ENCODE measurements around the gene TK1.

Gene TK1

GRCh38 chr17:78219396-78220150, 32.7 kb upstream of the TK1 start:
- no peak for DNase-seq

DNA sequence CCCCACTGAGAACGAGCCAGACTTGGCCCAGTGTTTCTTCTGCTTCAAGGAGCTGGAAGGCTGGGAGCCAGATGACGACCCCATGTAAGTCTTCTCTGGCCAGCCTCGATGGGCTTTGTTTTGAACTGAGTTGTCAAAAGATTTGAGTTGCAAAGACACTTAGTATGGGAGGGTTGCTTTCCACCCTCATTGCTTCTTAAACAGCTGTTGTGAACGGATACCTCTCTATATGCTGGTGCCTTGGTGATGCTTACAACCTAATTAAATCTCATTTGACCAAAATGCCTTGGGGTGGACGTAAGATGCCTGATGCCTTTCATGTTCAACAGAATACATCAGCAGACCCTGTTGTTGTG, 27.8 kb upstream of the TK1 start:
- DNase-seq, result no peak

DNA sequence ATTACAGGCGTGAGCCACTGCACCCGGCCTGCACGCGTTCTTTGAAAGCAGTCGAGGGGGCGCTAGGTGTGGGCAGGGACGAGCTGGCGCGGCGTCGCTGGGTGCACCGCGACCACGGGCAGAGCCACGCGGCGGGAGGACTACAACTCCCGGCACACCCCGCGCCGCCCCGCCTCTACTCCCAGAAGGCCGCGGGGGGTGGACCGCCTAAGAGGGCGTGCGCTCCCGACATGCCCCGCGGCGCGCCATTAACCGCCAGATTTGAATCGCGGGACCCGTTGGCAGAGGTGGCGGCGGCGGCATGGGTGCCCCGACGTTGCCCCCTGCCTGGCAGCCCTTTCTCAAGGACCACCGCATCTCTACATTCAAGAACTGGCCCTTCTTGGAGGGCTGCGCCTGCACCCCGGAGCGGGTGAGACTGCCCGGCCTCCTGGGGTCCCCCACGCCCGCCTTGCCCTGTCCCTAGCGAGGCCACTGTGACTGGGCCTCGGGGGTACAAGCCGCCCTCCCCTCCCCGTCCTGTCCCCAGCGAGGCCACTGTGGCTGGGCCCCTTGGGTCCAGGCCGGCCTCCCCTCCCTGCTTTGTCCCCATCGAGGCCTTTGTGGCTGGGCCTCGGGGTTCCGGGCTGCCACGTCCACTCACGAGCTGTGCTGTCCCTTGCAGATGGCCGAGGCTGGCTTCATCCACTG, 27.3 kb upstream of the TK1 start, which contains the start of gene BIRC5:
Gene BIRC5, plus strand, starts transcription at position 238 of the 690 bp plus-strand sequence. Its CDS starts 64 bp downstream, at position 302.
- peak; percentile 31 for DNase-seq

GRCh38 chr17:78211032-78211431, 24.2 kb upstream of the TK1 start:
- DNase-seq, result no peak

DNA sequence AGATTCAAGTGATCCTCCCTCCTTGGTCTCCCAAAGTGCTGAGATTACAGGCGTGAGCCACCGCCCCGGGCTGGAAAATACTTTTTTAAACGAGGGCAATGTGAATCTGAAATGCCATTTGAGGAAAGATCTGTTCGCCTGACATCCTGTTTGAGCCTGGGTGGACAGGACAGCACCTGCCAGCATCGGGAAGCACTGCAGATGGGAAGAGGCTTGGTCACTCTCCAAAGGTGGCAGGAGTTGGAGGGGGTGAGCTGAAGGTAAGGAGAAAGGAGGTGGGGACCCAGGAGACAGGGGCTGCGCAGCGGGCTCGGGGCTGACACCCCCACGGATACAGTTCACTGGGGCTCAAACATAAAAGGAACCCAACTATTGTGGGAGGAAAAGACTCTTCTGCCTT, 23.3 kb upstream of the TK1 start:
- no peak for DNase-seq

- DNase-seq, result no peak
Measured at GRCh38 chr17:78208486-78208885, 21.6 kb upstream of the TK1 start.

GRCh38 chr17:78206298-78206697, 19.4 kb upstream of the TK1 start:
- DNase-seq, result no peak

- DNase-seq, result no peak
Measured at GRCh38 chr17:78205124-78205775, 18.4 kb upstream of the TK1 start.

DNA sequence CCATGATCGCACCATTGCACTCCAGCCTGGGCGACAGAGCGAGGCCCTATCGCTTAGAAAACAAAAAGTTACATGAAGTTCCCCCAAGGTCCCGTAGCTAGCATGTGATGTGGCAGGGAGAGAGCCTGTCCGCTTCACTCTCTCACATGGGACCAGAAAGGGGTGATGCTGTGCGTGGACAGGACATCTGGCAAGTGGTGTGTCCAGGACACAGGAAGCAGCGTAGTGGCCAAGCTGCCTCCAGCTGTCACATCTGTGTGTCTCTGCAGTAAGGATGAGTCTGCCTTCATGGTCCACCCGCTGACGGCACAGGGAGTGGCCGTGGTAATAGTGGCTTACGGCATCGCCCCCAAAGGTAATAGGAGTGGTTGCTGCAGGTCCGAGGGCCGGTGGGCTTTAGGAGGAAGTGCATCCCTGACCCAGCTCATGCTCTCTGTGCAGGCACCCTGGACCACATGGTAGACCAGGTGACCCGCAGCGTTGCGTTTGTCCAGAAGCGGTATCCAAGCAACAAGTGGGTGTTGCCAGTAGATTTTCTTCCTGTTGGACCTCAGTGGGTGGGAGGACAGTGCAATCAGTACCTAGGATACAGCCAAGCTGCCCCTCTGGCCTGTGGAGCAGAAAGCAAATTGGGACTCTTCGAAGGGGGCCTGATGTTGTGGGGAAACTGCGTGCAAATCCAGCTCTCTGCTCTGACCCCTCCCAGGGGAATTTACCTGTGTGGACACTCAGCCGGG, 17.7 kb upstream of the TK1 start:
- no peak for DNase-seq

DNA sequence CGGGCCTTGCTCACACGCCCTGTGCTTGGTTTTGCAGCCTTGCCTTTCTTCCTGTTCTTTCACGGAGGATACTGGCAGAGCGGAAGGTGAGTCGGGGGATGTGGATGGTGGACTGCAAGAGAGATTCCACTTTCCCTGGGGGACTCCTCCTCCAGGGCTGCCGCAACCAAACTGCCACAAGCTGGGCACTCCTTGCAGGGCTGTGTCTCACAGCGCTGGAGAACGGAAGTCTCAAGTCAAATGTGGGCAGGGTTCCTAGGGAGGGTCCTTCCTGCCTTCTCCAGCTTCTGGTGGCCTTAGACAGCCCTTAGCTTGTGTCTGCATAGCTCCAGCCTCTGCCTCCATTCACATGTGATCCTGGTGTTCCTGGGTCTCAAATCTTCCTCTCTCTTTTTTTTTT, 15.8 kb upstream of the TK1 start:
- no peak for DNase-seq

GRCh38 chr17:78200451-78200850, 13.6 kb upstream of the TK1 start:
- DNase-seq, result no peak

- DNase-seq, result no peak
Measured at GRCh38 chr17:78197147-78197832, 10.4 kb upstream of the TK1 start.

- no peak for DNase-seq
Measured at GRCh38 chr17:78196716-78197115, 9.9 kb upstream of the TK1 start.

GRCh38 chr17:78185981-78186691, 716 bp downstream of the TK1 start:
- DNase-seq, result no peak

- DNase-seq, result no peak
Measured at GRCh38 chr17:78184868-78185267, 2.0 kb downstream of the TK1 start.

DNA sequence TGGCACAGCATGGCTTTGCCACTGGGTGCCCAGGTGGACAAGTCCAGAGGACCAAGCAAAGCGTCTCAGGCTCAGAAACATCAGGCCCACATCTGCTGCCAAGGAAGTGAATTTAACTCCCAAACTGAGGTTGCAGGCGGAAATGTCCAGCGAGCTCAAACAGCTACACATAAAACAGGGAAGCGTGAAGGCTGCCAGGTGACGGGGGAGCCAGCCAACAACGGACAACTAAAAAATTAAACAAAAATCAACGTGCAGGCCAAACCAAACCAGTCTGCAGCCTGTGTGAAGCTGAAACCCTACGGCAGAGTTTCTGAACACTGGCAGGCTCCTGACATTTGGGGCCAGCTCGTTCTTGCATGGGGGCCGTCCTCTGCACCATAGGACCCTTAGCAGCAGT, 2.5 kb downstream of the TK1 start:
- no peak for DNase-seq

DNA sequence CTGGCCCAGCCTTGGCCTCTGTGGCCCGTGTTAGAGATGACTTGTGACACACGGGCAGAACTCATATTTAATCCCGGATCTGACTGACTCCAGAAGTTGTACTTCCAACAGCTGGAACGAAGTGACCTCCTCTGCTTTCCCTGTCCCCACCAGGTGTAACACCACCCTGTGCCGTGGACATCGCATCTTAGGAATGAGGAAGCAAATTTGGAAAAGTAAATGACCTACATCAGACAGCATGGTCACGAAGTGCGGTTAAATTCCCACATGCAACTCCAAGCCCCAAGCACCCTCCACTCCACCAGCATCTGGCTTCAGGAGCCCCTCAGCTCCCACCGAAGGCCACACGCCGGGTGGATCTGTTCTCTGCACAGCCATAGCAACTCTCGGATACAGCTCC, 2.9 kb downstream of the TK1 start:
- no peak for DNase-seq

GRCh38 chr17:78182504-78182903, 4.3 kb downstream of the TK1 start:
- no peak for DNase-seq

DNA sequence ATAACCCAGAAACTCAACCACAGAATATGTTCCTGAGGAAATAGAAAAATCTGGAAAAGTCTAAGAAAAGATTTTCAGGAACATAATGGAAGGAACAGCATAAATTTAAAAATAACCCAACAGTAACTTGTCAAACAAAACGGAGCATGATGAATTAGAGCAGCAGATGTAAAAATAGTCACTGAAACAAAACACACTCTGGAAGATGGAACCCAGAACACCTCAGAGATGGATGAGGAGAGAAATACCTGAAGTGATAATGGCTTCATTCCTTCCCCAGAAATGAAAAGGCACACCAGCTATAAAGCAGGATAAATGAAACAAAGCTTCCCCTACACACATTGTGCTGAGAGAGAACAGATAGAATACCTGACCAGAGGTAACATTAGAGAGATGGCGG, 6.3 kb downstream of the TK1 start:
- no peak for DNase-seq

DNA sequence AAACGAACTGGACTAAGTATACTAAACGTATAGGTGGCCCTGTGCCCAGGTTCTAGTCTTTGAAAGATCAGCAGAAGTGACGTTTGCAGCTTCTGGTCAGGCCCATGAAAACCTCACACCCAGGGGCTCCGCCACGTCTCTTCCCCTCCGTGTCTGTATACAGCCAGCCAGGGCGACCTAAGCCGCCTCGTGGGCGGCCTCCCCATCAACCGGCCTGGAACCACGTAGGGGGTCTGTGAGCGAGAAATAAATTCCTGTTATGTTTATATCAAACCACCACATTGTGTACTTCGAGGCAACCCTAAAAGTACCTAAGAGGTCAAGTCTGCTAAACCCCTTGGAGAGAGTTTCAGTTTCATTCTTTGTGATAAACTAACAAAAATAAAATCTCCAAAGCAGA, 6.8 kb downstream of the TK1 start:
- no peak for DNase-seq

GRCh38 chr17:78179372-78179771, 7.5 kb downstream of the TK1 start:
- no peak for DNase-seq

- no peak for DNase-seq
Measured at GRCh38 chr17:78176548-78177025, 10.3 kb downstream of the TK1 start.
